Endometrium (tissue), 2 donors: ENCODE measurements around the gene EPG5.
"Not testable (repeated sequence)": the region's sequence is repeated elsewhere in the genome, so short reads cannot be mapped to it uniquely, and the experiment has no call there.

Source experiments
- FAIRE-seq: peaks from 2 replicates; lab custom pipeline; 2012; peaks lifted over from hg19 to GRCh38; lab: Jason Lieb, UNC
- donor health status: control.
- donor health status: control.

Gene EPG5

DNA sequence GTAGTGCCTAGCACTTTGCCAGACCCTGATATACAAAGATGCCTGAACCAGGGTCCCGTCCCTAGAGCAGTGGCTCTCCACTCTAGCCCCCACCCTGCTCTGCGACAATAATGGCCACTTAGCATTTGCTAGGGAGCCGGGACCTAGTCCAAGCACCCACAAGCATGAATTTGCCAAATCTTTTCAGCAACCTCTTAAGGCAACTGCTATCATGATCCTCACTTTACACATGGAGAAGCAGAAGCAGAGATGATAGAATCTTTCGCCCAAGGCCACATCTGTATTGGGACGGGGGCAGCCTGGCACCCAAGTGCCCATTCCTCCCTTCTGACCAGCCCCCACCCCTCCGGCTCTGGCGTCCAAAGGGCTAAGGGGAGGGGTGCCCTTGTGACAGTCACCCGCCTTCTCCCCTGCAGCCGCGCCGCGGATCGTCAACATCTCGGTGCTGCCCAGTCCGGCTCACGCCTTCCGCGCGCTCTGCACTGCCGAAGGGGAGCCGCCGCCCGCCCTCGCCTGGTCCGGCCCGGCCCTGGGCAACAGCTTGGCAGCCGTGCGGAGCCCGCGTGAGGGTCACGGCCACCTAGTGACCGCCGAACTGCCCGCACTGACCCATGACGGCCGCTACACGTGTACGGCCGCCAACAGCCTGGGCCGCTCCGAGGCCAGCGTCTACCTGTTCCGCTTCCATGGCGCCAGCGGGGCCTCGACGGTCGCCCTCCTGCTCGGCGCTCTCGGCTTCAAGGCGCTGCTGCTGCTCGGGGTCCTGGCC, 128.6 kb downstream of the EPG5 start:
- no peak for FAIRE-seq

DNA sequence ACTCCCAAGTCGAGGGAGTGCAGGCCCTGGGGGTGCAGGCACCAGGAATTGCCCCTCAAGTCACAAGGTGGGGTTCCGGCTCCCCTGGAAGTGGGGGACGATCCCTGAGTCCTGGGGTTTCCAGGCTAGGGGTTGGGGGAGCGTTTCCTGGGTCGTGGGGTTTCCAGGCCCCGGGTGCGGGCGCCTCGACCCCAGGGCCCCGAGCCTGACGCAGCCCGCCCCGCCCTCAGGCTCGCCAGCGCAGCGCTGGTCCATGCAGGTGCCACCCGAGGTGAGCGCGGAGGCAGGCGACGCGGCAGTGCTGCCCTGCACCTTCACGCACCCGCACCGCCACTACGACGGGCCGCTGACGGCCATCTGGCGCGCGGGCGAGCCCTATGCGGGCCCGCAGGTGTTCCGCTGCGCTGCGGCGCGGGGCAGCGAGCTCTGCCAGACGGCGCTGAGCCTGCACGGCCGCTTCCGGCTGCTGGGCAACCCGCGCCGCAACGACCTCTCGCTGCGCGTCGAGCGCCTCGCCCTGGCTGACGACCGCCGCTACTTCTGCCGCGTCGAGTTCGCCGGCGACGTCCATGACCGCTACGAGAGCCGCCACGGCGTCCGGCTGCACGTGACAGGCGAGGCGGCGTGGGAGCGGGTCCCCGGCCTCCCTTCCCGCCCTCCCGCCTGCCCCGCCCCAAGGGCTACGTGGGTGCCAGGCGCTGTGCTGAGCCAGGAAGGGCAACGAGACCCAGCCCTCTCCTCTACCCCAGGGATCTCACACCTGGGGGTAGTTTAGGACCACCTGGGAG, 129.7 kb downstream of the EPG5 start:
- FAIRE-seq: no peak

DNA sequence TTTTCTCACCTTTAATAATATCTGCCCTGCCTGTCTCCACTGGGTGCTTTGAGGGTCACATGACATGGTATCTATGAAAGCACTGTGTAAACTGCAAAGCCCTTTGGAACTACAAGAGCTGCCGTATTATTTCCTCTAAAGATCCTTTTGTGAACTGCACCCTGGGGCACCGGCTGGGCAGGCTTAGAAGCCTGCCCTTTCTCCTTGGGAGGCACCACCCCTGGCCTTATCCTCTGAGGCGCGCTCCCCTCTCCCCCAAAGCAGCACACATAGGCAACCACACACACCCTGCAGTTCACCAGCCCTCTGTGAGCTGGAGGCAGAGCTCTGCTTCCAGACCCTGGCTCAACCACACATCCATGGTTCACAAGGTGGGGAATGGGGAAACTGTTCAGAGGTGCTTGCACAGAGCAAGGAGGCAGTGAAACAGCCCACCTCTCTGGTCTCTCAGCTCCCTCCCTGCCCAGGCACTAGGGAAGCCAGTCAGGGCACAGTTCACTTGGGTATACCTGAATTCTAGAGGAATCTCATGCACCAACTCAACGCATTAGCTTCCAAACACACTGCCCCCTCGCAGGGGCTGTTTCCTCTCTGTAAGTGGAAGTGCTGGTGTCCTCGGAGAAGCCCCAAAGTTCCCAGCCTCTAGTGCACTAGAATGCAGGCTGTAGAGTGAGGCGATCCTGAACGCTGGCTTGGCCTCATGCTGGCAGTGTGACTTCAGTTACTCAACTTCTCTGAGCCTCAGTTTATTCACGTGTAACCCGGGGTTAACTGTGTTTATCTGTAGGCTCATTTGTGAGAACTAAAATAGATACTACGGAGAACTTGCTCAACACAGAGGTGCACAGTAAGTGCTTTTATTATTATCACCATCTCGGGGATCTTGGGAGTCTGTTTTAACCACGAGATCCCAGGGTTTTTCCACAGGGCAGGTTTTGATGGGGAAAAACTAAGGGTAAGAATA, 130.6 kb downstream of the EPG5 start:
- FAIRE-seq: no peak

DNA sequence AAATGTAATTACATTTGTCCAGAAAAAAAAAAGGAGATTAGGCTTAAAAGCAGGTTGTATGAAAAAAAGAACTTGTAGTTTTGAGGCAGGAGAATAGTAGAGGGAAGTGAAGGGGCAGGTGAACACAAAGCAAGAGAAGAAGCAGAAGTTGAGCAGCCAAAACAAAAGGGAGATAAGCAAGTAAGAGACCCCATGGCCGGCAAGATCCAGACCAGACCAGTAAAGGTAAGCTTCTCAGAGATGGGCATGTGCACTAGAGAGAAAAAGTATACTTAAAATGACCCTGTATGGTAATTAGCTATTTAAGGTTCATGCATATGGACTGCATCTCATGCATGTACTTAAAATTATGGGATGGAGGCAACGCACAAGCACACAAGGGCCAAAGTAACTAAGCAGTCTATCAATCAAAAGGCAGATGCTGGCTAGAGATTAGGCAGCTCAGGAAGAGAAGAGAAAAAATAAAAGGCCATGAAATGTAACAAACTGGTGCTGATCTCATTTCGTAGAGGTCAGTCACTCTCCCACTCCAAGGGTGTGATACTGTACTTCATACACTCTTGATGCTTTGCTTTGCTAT, 132.0 kb downstream of the EPG5 start:
- no peak for FAIRE-seq

DNA sequence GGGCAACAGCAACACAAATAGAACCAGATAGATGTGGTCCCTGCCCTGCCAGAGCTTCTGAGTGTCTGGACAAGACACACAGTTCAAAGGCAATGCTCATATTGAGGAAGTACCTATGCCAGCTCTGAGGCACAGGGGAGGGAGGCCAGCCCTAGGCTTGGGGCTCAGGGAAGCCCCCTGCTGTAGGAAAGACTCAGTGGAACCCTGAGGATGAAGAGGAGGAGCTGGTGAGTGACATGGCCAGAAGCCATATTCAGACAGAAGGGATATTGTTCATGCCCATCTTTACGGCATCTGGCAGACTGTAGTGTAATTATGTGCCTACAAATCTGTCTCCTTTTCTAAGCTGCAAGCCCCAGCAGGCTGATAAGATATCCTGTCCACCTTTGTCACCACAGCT, 132.8 kb downstream of the EPG5 start:
- no peak for FAIRE-seq

DNA sequence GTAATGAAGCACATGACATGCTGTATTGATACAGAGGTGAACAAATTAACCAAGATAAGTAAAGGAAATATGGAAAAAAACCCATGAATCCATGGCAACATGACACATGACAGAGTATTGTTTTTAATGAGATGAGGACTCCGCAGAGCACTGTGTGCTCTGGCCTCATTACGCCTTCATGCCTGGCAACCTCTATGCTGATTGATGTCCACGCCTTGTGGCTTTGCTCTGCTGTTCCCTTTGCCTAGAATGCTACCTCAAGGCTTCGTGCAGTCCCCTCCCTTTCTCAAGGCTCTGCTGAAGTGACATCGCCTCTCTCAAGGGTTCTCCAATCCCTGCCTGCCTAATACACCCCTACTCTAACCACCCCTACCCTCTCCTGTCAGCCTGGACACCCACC, 133.3 kb downstream of the EPG5 start:
- FAIRE-seq: no peak

DNA sequence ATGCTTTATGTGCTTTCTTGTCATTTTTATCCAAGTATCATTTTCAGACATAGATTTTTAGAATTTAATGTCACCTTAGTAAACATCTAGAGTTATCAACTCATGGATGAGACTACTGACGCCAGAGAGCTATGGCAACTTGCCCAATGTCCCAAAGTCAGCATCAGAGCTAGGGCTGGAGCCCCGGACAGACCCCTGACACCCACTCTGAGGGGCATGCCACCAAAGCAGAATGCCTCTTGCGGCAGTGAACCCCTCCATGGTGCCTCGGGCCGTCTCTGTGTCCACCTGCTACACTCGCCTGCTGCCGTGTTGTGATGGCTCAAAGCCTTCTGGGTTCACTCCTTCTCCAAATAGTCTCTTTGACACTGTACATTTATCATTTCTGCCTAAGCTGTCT, 136.2 kb downstream of the EPG5 start:
- FAIRE-seq: no peak

DNA sequence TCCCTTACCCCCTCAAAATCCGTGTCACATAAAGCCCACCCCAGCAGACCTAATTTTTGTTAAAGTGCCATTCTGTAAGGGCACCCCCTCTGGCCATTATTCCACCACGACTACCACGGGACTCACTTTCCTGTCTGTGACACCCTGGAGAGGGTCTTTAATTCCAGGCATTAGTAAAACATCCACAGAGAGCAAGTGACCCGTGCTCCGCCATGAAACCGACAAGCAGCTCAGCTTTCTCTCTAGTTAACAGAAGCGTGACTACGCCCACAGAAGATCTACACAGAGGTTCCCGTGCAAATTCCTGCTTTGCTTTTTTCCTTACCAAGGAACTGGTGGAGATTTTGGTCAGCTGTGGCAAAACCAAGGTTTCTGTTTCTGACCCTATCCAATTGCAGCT, 137.3 kb downstream of the EPG5 start:
- FAIRE-seq: no peak

DNA sequence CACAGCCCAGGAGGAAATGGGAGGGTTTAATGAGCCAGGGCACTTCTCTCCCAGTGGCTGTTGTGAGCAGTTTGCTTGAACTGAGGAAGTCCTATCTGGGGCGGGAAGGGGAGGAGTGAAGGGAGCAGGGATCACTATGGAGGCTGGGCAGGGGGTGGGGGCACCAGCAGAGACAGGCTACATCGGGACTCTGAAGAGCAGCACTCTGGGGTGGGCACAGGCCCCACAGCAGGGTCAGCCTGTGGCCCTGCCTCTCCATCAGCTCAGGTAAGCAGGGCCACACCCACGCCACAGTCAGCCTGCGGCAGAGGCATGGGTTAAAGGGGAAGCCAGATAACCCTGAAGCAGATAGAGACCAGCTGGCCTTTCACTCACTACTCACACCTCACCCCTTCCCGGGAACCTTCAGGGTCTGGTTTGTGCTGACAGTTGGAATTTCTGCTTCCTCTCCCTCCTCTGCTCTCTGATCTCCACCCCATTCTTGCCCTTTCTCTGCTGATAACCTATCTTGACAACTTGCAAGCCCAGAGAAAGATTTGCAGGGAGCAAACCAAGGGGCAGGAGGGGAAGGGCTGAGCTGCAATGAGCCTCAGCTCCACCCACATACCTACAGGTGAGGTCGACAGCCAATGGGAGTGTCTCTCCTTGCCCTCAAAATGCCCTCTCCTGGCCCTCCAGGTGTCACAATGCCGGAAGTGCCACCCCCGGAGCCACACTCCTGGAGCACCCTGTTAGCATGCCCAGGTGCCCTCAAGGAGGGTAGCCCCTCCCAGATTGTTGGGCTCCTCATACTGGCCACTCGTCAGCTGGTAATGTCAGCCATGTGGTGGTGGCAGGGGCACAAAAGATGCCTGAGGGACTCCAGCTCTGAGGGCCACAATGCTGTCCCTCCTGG, 138.0 kb downstream of the EPG5 start:
- no peak for FAIRE-seq

DNA sequence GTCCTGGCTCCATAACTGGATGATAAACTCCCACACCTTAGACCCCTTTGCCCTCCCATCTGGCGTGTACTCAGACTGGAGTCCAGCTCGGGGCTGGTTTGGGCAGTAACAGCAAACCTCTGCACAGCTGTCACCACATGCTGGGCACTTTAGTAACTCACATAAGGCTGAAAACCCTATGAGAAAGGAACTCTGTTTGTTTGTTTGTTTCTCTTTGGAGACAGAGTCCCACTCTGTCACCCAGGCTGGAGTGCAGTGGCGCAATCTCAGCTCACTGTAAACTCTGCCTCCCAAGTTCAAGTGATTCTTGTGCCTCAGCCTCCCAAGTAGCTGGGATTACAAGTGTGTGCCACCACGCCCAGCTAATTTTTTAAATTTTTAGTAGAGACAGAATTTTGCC, 140.4 kb downstream of the EPG5 start:
- FAIRE-seq: not testable (repeated sequence)

DNA sequence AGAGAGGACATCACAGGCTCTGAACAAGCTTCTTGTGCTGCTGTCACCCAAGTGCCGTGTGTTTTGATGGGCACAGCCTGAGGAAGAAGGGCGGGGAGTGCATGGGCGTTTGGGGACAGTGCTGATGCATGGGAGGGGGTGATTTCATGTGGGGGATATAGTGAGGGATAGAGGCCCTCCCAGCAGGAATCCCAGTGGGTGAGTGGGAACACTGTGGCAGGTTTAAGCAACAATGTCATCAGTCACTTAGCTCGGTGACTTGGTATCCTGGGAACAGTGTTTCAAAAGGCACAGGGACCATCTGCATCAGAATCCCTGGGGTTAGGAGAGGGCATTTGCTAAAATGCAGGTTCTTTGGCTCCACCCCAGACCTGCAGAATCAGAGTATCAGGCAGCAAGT, 141.0 kb downstream of the EPG5 start:
- FAIRE-seq: no peak

DNA sequence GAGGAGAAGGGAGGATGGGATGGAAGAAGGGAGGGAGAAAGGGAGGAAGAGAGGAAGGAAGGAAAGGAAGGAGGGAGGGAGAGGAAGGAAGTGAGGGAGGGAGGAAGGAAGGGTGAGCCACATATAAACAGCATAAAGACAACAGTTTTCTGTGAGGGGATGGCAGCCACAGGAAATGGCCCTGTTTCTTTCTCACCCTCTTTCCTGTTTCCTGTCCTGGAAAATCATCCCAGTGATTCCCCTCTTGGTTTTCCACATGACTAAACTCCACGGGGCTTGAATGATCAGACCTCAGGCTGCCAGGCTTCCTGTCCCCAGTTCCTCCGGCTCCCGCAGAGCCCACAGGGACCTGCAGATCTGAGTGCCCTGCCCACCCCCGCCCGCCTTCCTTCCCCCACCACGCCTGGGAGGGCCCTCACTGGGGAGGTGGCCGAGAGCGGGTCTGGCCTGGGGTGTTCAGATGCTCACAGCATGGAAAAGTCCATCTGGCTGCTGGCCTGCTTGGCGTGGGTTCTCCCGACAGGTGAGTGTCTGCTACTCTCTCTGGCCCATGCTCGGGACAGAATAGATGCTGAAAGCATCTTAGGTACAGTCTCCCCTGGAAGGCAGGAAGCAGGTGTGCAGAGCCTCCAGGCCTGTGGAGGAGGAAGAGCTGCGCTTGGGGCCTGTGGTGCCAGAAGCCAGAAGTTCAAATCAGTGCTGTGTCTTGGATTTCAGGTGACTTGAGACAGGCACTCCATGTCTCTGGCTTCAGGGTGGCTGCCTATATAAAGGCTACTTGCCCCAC, 141.7 kb downstream of the EPG5 start, which contains the start of gene SIGLEC15:
Gene SIGLEC15, plus strand, starts transcription at position 418 of the 787 bp plus-strand sequence. Its CDS starts 54 bp downstream, at position 472.
- FAIRE-seq: no peak

DNA sequence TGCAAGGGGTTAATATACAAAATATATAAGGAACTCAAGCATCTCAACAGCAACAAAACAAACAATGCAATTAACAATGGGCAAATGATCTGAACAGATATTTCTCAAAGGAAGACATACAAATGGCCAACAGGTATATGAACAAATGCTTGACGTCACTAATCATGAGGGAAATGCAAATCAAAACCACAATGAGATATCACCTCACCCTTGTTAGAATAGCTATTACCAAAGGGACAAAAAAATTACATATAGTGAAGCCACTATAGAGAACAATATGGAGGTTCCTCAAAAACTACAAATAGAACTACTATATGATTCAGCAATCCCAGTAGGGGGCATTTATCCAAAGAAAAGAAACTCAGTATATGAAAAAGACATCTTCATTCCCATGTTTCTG, 145.4 kb downstream of the EPG5 start:
- FAIRE-seq: no peak

DNA sequence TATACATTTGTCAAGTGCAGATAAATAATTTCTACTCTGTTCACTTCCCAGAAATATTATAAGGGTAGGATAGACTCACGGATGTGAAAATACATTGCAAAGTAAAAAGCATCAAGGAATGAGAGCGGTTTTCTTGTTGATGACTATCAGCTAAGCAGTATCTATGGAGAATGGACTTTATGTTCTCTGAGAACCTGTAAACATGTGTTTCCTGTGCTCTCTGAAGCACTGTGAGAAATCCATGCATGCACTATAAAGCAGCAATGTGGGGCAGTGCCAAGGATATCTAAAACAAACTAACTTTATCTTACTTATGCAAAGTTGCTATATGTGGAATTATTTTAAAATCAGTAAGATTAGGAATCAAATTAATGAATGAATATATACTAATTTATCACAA, 146.1 kb downstream of the EPG5 start:
- no peak for FAIRE-seq

DNA sequence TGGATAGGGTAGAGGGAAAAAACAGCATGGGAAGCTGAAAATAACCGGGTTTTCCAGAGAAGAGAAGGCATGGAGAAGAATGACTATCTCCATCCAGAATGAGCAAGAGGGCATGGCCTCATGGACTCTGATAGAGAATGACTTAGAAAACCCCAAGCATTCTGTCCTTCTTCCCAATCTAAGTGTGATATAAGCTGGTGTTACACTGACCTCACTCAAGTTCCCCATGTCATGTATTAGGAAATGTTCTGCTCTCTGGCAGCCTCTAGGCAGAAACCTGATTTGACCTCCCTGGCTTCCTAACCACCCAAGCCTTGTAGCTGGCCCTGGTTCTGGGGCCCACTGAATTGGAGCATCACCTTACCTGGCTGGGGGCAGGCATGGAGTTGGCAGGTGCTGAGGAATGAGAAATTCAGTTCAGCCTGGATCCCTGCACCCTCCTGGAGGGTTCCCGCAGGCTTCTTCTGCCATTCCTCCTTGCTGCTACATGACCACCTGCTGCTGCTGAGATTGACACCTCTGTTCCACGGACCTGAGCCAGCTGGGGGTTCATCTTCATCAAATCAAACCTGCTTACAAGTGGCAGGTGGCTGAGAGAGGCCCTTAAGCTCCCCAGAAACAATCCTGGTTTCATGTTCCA, 146.9 kb downstream of the EPG5 start:
- FAIRE-seq: no peak

DNA sequence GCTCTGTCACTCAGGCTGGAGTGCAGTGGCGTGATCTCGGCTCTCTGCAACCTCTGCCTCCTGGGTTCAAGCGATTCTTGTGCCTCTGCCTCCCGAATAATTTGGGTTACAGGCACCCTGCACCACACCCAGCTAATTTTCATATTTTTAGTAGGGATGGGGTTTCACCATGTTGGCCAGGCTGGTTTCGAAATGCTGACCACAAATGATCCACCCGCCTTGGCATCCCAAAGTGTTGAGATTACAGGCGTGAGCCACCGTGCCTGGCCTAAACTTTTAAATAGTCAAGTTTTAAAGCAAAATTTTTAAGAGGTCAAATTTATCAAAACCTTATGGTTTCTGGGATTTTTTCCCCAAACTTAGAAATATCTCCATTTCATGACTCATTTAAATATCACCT, 148.4 kb downstream of the EPG5 start:
- not testable (repeated sequence) for FAIRE-seq

DNA sequence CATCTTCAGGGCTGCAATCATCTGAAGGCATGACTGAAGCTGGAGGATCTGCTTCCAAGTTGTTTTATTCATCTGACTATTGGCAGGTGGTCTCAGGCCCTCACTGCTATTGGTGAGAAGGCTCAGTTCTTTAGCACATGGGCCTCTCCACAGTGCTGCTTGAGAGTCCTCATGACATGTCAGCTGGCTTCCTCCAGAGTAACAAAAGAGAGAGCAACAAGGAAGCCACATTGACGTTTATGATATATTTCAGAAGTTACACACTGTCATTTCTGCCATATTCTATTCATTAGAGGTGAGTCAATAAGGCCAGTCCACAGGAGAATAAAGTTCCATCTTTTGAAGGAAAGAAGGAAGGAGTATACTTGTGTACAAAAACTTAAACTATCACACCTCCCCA, 149.6 kb downstream of the EPG5 start:
- no peak for FAIRE-seq

DNA sequence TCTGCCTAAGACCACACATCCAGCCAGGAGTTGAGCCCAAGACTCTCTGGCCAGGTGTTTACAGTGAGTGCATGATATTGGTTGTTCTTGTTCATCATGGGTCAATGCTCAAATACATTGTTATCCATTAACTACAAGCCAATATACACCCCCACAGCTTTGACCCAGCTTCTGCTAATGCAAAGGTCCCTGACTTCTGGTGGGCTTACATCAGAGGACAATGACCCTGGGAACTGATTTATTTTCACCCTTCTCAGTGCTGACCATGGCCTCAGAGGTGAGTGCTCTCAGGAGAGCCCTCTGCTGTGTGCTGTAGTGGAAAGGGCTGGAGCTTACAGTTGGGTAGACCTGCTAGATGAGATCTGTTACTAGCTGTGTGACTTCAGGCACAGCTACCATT, 152.4 kb downstream of the EPG5 start:
- not testable (repeated sequence) for FAIRE-seq

DNA sequence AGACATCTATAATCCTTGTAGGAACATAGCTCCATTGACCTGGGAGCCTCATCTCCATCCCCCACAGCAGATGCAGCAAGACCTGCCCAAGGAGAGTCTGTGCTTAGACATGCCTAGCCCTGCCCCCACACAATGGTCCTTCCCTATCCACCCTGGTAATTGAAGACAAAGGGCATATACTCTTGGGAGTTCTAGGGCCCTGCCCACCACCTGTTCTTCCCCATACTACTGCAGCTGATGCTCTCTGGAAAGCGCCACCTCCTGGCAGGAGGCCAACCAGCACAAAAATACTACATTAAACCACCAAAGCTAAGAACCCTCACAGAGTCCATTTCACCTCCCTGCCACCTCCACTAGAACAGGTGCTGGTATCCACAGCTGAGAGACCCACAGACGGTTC, 160.0 kb downstream of the EPG5 start:
- FAIRE-seq: not testable (repeated sequence)

DNA sequence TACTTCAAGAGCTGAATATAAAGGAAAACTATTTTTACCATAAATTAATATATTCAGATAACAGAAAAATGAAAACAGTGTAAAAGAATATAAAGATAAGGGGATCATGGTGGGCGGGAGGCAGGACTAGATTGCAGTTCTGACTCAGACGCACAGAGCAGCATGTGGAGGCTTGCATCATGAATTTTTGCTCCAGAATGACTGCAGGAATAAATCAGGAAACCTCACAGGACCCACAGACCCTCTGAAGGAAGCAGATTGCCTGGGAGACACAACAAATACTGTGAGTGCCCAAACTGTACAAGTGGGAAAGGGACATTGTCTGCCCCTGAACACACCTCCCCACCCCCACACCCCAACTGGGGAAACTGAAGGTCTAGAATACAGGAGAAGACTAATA, 160.9 kb downstream of the EPG5 start:
- FAIRE-seq: no peak
